Loucy (cell line): ENCODE results near the gene GNAQ.

ENCODE experiments used
- EZH2phosphoT487 ChIP-seq: fragments of 200-600 bp; IDR thresholded peaks from 2 replicates; pipeline ENCODE4 v1.6.1; 2018; ENCODE audit warnings: antibody characterized with exemption, mild to moderate bottlenecking, moderate library complexity, borderline replicate concordance
- TF ChIP-seq, protein P1 (sequence below): fragments of 200-600 bp; sonication (generic); conservative IDR thresholded peaks from 2 replicates; pipeline ENCODE4 v1.5.1; 2014; ENCODE audit warnings: mild to moderate bottlenecking, antibody characterized with exemption, low read length

DNA sequence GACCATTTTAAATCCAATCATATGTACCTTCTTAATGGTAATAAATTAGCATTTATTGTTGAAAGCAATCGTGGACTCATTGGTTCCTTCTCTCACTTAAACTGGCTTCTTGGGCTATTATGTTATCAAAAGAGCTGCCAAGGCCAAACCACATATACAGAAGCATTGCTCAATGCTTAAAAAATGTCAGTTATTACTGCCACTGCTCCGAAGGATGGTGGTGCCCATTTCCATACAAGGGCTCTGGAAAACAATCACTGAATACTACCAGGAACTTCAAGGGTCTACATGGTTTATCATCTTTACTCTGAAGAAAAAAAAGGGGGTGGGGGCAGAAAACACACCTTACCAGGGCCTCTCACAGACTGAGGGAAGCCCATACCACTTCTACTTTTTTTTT, 104.3 kb downstream of the GNAQ start:
- TF ChIP-seq, protein P1, sequence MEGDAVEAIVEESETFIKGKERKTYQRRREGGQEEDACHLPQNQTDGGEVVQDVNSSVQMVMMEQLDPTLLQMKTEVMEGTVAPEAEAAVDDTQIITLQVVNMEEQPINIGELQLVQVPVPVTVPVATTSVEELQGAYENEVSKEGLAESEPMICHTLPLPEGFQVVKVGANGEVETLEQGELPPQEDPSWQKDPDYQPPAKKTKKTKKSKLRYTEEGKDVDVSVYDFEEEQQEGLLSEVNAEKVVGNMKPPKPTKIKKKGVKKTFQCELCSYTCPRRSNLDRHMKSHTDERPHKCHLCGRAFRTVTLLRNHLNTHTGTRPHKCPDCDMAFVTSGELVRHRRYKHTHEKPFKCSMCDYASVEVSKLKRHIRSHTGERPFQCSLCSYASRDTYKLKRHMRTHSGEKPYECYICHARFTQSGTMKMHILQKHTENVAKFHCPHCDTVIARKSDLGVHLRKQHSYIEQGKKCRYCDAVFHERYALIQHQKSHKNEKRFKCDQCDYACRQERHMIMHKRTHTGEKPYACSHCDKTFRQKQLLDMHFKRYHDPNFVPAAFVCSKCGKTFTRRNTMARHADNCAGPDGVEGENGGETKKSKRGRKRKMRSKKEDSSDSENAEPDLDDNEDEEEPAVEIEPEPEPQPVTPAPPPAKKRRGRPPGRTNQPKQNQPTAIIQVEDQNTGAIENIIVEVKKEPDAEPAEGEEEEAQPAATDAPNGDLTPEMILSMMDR: no peak
- no peak for TF ChIP-seq EZH2phosphoT487
